Myocyte (in vitro differentiated cells): ENCODE measurements around the gene MIDN. TPM values are rescaled to one million over a fixed set of nuclear protein-coding genes. Genes with fewer than 3 reads are reported as not detected.
"Not testable (repeated sequence)": the region's sequence is repeated elsewhere in the genome, so short reads cannot be mapped to it uniquely, and the experiment has no call there.

ENCODE experiments used
- DNase-seq: peaks from one replicate; pipeline ENCODE4 v3.0.0-alpha.2; 2012; ENCODE audit warnings: low read depth
- polyA plus RNA-seq: library from polyadenylated mRNA; unstranded; fragments of >200 nt; gene quantifications from one replicate; pipeline ENCODE4 v1.2.1, GENCODE V29; 2012; ENCODE audit warnings: missing spikeins
- total RNA-seq: library from RNA; depleted of rRNA; stranded (reverse); fragments of >200 nt; gene quantifications from 2 replicates; pipeline ENCODE4 v1.2.3, GENCODE V29; 2014

The MIDN gene
- 17.2 and 30.6 TPM in 2 replicates for total RNA-seq
- 31.9 TPM for polyA plus RNA-seq

GRCh38 chr19:1248139-1248785, at the start of gene MIDN:
MIDN (plus strand) TSS chr19:1248583; CDS start chr19:1250297, 1,714 bp downstream.
- DNase-seq: peak; percentile 96

- DNase-seq: no peak
Observed at GRCh38 chr19:1199531-1199930, 48.9 kb upstream of the MIDN start.

- not testable (repeated sequence) for DNase-seq
Observed at GRCh38 chr19:1200614-1201013, 47.8 kb upstream of the MIDN start.

GRCh38 chr19:1205114-1206099, 43.0 kb upstream of the MIDN start, which contains the start of gene STK11:
STK11 (plus strand) TSS chr19:1205778; CDS start chr19:1206914, 1,136 bp downstream.
- DNase-seq: peak; percentile 98

GRCh38 chr19:1206150-1206863, 42.1 kb upstream of the MIDN start:
- DNase-seq: no peak

- DNase-seq: peak; percentile 26
Observed at GRCh38 chr19:1206864-1207450, 41.4 kb upstream of the MIDN start.

- DNase-seq: peak; percentile 34
Observed at GRCh38 chr19:1208830-1209229, 39.6 kb upstream of the MIDN start.

- no peak for DNase-seq
Observed at GRCh38 chr19:1210227-1210538, 38.2 kb upstream of the MIDN start.

GRCh38 chr19:1211494-1212234, 36.7 kb upstream of the MIDN start:
- no peak for DNase-seq

- no peak for DNase-seq
Observed at GRCh38 chr19:1213391-1214286, 34.7 kb upstream of the MIDN start.

GRCh38 chr19:1214299-1214861, 34.0 kb upstream of the MIDN start:
- no peak for DNase-seq

GRCh38 chr19:1214862-1215731, 33.3 kb upstream of the MIDN start:
- peak; percentile 95 for DNase-seq

- DNase-seq: no peak
Observed at GRCh38 chr19:1216756-1217155, 31.6 kb upstream of the MIDN start.

GRCh38 chr19:1217366-1217765, 31.0 kb upstream of the MIDN start:
- peak; percentile 85 for DNase-seq

GRCh38 chr19:1218751-1219567, 29.4 kb upstream of the MIDN start:
- no peak for DNase-seq

GRCh38 chr19:1219786-1220476, 28.5 kb upstream of the MIDN start:
- DNase-seq: no peak

GRCh38 chr19:1220477-1220930, 27.9 kb upstream of the MIDN start:
- no peak for DNase-seq
